22Rv1 (cell line): ENCODE results near the gene LGALS9B.
"Not testable (repeated sequence)": the region's sequence is repeated elsewhere in the genome, so short reads cannot be mapped to it uniquely, and the experiment has no call there.

Source experiments
- CTCF ChIP-seq: fragments of 450-650 bp; IDR thresholded peaks from 2 replicates; pipeline ENCODE4 v1.5.1; 2017; ENCODE audit warnings: mild to moderate bottlenecking
- ZFX ChIP-seq: fragments of 450-650 bp; IDR thresholded peaks from 2 replicates; pipeline ENCODE4 v1.6.1; 2017; ENCODE audit warnings: antibody characterized with exemption, borderline replicate concordance

GRCh38 chr17:20466553-20466952 is 786 bp downstream of the LGALS9B start:
- TF ChIP-seq CTCF, ZFX: not testable (repeated sequence)
